Lower leg skin (tissue), 4 donors: ENCODE results near the gene ZEB2. TPM values are rescaled to one million over a fixed set of nuclear protein-coding genes. Genes with fewer than 3 reads are reported as not detected.

Source experiments
- DNase-seq, 2 donors: peaks; one replicate each; pipeline ENCODE4 v3.0.0-alpha.2; 2019; ENCODE audit warnings: low spot score in 2 of 2
- H3K4me3 ChIP-seq: fragments of 200-600 bp; sonication (generic); 2 replicates; pipeline ENCODE4 v1.5.1; 2017; ENCODE audit warnings: mild to moderate bottlenecking, low read depth; ENCODE audit not compliant: poor library complexity, severe bottlenecking
- CTCF ChIP-seq, 3 donors: fragments of 450-650 bp; IDR thresholded peaks; one replicate each; pipeline ENCODE4 v1.5.1; 2016; ENCODE audit warnings: antibody characterized with exemption in 3 of 3, mild to moderate bottlenecking in 3 of 3, moderate library complexity in 2 of 3
- POLR2A ChIP-seq, 2 donors: fragments of 450-650 bp; IDR thresholded peaks; one replicate each; pipeline ENCODE4 v1.6.1; 2016 to 2017; ENCODE audit warnings: antibody characterized with exemption in 2 of 2, mild to moderate bottlenecking in 1 of 2, moderate library complexity in 1 of 2
- WGBS, 2 donors: methylation state at CpG; one replicate each; pipeline ENCODE4 v1.1.5; 2018; 5-methylcytosine and 5-hydroxymethylcytosine counted together
- intact Hi-C: fragments of 100-400 bp; cut with DNase I; formaldehyde crosslinking; loops from one replicate; pipeline ENCODE4 v1.15.0; 2023; ENCODE audit warnings: low total_unique reads
- total RNA-seq, 4 donors: library from RNA; depleted of rRNA; stranded (reverse); fragments of >200 nt; gene quantifications; one replicate each; pipeline ENCODE4 v1.1.0, GENCODE V29; 2016

Gene ZEB2
- total RNA-seq, 4 donors from 2014 or later, result 13.8 to 38.8 (median 30.3) TPM

DNA sequence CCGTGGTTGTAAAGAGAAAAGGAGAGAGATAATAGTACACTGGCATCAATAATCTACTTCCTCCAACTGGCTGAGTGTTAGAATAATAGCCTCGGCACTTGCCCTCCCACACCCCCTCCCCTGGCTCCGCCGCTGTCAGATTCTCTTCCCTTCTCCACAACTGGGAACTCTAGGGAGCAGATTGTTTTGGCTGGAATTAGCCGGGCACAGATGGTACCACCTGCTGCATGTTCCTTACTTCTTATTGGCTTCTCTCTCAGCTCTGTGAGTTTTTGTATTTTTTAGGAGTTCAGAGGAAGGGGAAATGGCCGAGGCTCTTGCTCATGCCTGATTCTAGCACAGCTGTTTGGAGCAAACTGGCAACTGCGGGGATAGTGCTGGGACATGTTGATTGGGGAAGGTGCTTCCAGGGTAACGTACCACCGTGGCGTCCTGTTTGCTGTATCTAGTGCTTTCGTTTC is 140.0 kb downstream of the ZEB2 start:
- intact Hi-C loops, result no loop called here
- DNase-seq, result no peak

GRCh38 chr2:144378551-144378950 is 141.4 kb downstream of the ZEB2 start:
- WGBS, 2 donors, result 61 to 64% methylated on average over 5 of the region's 5 CpGs
- DNase-seq, result no peak
- TF ChIP-seq CTCF (IDR thresholded peaks at IDR 0.05) (no peak), POLR2A (IDR thresholded peaks at IDR 0.05) (no peak)
- H3K4me3 ChIP-seq, result no peak overlapping the region
- intact Hi-C loops, result no loop called here

More for the DNA sequence above, 140.0 kb downstream of the ZEB2 start:
- H3K4me3 ChIP-seq, result no peak overlapping the region
- WGBS, 2 donors, result 42 to 67% methylated on average over 11 of the region's 11 CpGs
- no peak for TF ChIP-seq CTCF (IDR thresholded peaks at IDR 0.05)
- TF ChIP-seq POLR2A (IDR thresholded peaks at IDR 0.05), result no peak

DNA sequence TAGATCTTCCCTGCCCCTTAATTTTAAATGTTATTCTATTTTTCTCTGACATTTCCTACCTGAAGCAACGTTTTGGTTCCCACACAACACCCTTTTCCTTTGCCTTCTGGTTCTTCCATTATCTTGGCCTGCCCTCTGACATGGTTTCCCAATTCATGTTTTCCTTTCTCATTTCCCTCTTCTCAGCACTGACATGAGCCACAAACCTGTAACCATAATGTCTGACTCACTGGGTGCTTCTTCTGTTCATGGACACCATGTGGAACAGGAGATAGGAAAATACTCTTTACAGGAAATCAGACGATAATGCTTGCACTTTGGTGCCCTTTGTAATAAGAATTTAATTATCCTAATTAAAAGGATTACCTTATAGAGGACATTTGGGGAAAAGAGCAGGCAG is 142.0 kb downstream of the ZEB2 start:
- 64 to 66% methylated on average over 2 of the region's 2 CpGs for WGBS, 2 donors
- no peak for DNase-seq
- TF ChIP-seq POLR2A (IDR thresholded peaks at IDR 0.05), result no peak
- no peak for TF ChIP-seq CTCF (IDR thresholded peaks at IDR 0.05)

GRCh38 chr2:144376926-144377325 is 143.0 kb downstream of the ZEB2 start:
- intact Hi-C loops, result no loop called here
- DNase-seq, result no peak
- H3K4me3 ChIP-seq, result no peak overlapping the region
- 89 to 94% methylated on average over 2 of the region's 2 CpGs for WGBS, 2 donors
- TF ChIP-seq CTCF (IDR thresholded peaks at IDR 0.05), result no peak

More for the DNA sequence above, 142.0 kb downstream of the ZEB2 start:
- H3K4me3 ChIP-seq, result no peak overlapping the region
- intact Hi-C loops, result no loop called here

DNA sequence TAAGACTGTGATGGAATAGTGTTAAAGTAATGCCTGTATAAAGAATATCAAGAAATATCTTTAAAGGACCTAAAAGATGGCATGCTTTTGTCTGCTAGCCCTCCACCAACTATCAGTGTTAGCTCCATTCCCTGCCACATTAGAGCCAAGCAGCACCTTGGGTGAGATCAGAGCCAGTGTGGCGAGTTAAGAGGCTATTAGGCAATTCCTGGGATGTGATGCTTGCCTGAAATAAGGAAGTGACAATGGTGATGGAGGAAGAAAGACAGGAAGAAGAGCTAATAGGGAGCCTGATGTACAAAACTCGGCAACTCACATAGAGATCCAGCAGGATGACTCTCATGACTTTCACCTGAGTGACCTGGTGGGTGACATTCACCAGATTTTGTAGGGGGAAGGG is 143.5 kb downstream of the ZEB2 start:
- intact Hi-C loops, result no loop called here
- WGBS, 2 donors, result 80 to 84% methylated on average over 2 of the region's 2 CpGs
- no peak for DNase-seq
- no peak overlapping the region for H3K4me3 ChIP-seq
- TF ChIP-seq POLR2A (IDR thresholded peaks at IDR 0.05), result no peak
- TF ChIP-seq CTCF (IDR thresholded peaks at IDR 0.05), result no peak

GRCh38 chr2:144374163-144374661 is 145.7 kb downstream of the ZEB2 start:
- no peak for TF ChIP-seq POLR2A (IDR thresholded peaks at IDR 0.05)
- 65 to 71% methylated on average over 6 of the region's 6 CpGs for WGBS, 2 donors
- no peak overlapping the region for H3K4me3 ChIP-seq
- intact Hi-C loops, result no loop called here
- DNase-seq, result no peak
